ENCODE measurements around the gene NEK1.

The NEK1 gene

GRCh38 chr4:169346840-169347239 lies 265.5 kb downstream of the NEK1 start:
- no peak for TF ChIP-seq GATA1 (IDR thresholded peaks at IDR 0.05; ENCODE audit: low read depth, low read length)
- no peak for TF ChIP-seq POLR2A (IDR thresholded peaks at IDR 0.05; ENCODE audit: low read length)
- no peak for DNase-seq

DNA sequence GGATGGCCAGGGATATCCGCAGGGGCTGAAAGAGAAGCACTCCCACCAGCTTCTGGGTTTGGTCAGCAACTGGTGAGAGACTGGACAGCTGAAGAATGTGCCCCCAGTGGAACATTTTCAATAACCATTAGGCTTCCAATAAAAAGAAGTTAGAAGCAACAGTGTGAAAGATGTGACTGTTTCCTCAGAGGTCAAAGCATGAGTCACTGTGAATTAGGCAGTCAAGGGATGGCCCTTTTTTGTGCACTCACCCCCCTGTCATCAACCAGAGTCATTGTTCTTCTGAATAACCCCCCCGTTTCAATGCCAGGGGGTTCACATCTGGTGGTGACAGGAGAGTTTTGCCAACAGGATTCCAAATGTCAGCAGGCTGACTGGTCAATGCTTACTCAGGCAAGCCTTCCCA lies 267.1 kb downstream of the NEK1 start:
- no peak for DNase-seq
- TF ChIP-seq POLR2A (IDR thresholded peaks at IDR 0.05; ENCODE audit: low read length) (no peak), GATA1 (IDR thresholded peaks at IDR 0.05; ENCODE audit: low read depth, low read length) (no peak)

All from erythroblast (primary cell).